GM23338 (cell line): ENCODE data around the gene RIOK2. TPM values are rescaled to one million over a fixed set of nuclear protein-coding genes. Genes with fewer than 3 reads are reported as not detected.

ENCODE experiments used
- ATAC-seq: fragments of 200-7000 bp; cut with Tn5 transposase; 3 replicates; pipeline ENCODE4 v1.9.1; 2020
- DNase-seq: peaks from one replicate; pipeline ENCODE4 v3.0.0-alpha.2; 2015; ENCODE audit warnings: low spot score
- H2AFZ ChIP-seq: fragments of 200-600 bp; sonication (generic); 2 replicates; pipeline ENCODE4 v1.8.0; 2016; ENCODE audit warnings: antibody characterized with exemption, mild to moderate bottlenecking, moderate library complexity
- H3F3A ChIP-seq: fragments of 200-600 bp; sonication (generic); replicated peaks from 2 replicates; pipeline ENCODE4 v1.8.0; 2017; ENCODE audit warnings: antibody characterized with exemption, mixed run types, low read depth
- H3K27ac ChIP-seq: fragments of 200-600 bp; sonication (generic); 2 replicates; pipeline ENCODE4 v1.6.1; 2016; ENCODE audit warnings: low read depth
- H3K27me3 ChIP-seq: fragments of 200-600 bp; sonication (generic); 2 replicates; pipeline ENCODE4 v1.8.0; 2016; ENCODE audit warnings: mild to moderate bottlenecking, mixed run types, moderate library complexity; ENCODE audit not compliant: insufficient read depth
- H3K36me3 ChIP-seq: fragments of 200-600 bp; sonication (generic); 2 replicates; pipeline ENCODE4 v1.8.0; 2016; ENCODE audit warnings: mild to moderate bottlenecking; ENCODE audit not compliant: insufficient read depth
- H3K4me1 ChIP-seq: fragments of 200-600 bp; sonication (generic); 2 replicates; pipeline ENCODE4 v1.8.0; 2016; ENCODE audit warnings: mild to moderate bottlenecking, moderate library complexity; ENCODE audit not compliant: insufficient read depth
- H3K4me2 ChIP-seq: fragments of 200-600 bp; sonication (generic); 2 replicates; pipeline ENCODE4 v1.7.1; 2017; ENCODE audit warnings: mixed run types
- H3K4me3 ChIP-seq: fragments of 200-600 bp; sonication (generic); 2 replicates; pipeline ENCODE4 v1.6.1; 2016; ENCODE audit warnings: mixed run types
- H3K79me2 ChIP-seq: fragments of 200-600 bp; sonication (generic); replicated peaks from 2 replicates; pipeline ENCODE4 v1.8.0; 2017; ENCODE audit warnings: mild to moderate bottlenecking; ENCODE audit not compliant: insufficient read depth
- H3K9me2 ChIP-seq: fragments of 200-600 bp; sonication (generic); 2 replicates; pipeline ENCODE4 v1.8.0; 2017; ENCODE audit not compliant: insufficient read depth
- H4K20me1 ChIP-seq: fragments of 200-600 bp; sonication (generic); replicated peaks from 2 replicates; pipeline ENCODE4 v1.8.0; 2017; ENCODE audit warnings: mild to moderate bottlenecking; ENCODE audit not compliant: insufficient read depth
- H3K27ac Mint-ChIP-seq: 2 replicates; pipeline ENCODE4 v1.8.0; 2020; ENCODE audit warnings: inconsistent platforms, mild to moderate bottlenecking, moderate library complexity, mixed read lengths
- H3K27me3 Mint-ChIP-seq: 3 replicates; pipeline ENCODE4 v1.8.0; 2022; ENCODE audit warnings: low read depth, mild to moderate bottlenecking, moderate library complexity, mixed read lengths, inconsistent platforms; ENCODE audit not compliant: insufficient read depth, poor library complexity
- H3K36me3 Mint-ChIP-seq: 3 replicates; pipeline ENCODE4 v1.8.0; 2021; ENCODE audit warnings: low read depth, mild to moderate bottlenecking, inconsistent platforms, moderate library complexity, mixed read lengths
- H3K4me1 Mint-ChIP-seq: 3 replicates; pipeline ENCODE4 v1.8.0; 2020; ENCODE audit warnings: mild to moderate bottlenecking, inconsistent platforms, mixed read lengths
- H3K4me3 Mint-ChIP-seq: 3 replicates; pipeline ENCODE4 v1.8.0; 2021; ENCODE audit warnings: moderate library complexity, mild to moderate bottlenecking, inconsistent platforms, mixed read lengths
- H3K9me3 Mint-ChIP-seq: 3 replicates; pipeline ENCODE4 v1.8.0; 2020; ENCODE audit warnings: moderate library complexity, mild to moderate bottlenecking, inconsistent platforms, mixed read lengths
- CREB1 ChIP-seq: fragments of 250-450 bp; sonication (Bioruptor Pico); IDR thresholded peaks from 2 replicates; pipeline ENCODE4 v1.5.0; 2020; ENCODE audit warnings: low read depth, mild to moderate bottlenecking, moderate library complexity
- EZH2 ChIP-seq: fragments of 200-600 bp; sonication (generic); IDR thresholded peaks from one replicate; pipeline ENCODE4 v1.8.0; 2017; ENCODE audit warnings: antibody characterized with exemption, mild to moderate bottlenecking, low read depth; ENCODE audit not compliant: unreplicated experiment
- EZH2phosphoT487 ChIP-seq: fragments of 200-600 bp; sonication (generic); IDR thresholded peaks from one replicate; pipeline ENCODE4 v1.8.1; 2018; ENCODE audit warnings: antibody characterized with exemption; ENCODE audit not compliant: unreplicated experiment
- JUNB ChIP-seq: IDR thresholded peaks from one replicate; pipeline ENCODE4 v1.6.1; 2016; ENCODE audit warnings: antibody characterized with exemption; ENCODE audit not compliant: unreplicated experiment
- NANOG ChIP-seq: IDR thresholded peaks from 2 replicates; pipeline ENCODE4 v1.6.1; 2016; ENCODE audit warnings: antibody characterized with exemption, borderline replicate concordance
- STAT1 ChIP-seq: IDR thresholded peaks from one replicate; pipeline ENCODE4 v1.6.1; 2016; ENCODE audit warnings: antibody characterized with exemption; ENCODE audit not compliant: unreplicated experiment
- ZNF114 ChIP-seq: fragments of 250-450 bp; sonication (Bioruptor Pico); IDR thresholded peaks from 2 replicates; pipeline ENCODE4 v1.5.0; 2020; ENCODE audit warnings: mild to moderate bottlenecking, moderate library complexity
- ZNF331 ChIP-seq: fragments of 250-450 bp; sonication (Bioruptor Pico); IDR thresholded peaks from 2 replicates; pipeline ENCODE4 v1.5.0; 2020; ENCODE audit warnings: low read depth, mild to moderate bottlenecking, moderate library complexity
- polyA plus RNA-seq: library from polyadenylated mRNA; unstranded; fragments of >200 nt; fragmentation: Nextera tagmentation; extraction: Ambion mirVana; gene quantifications from 2 replicates; pipeline ENCODE4 v1.2.1, GENCODE V29; 2016
- total RNA-seq: library from RNA; depleted of rRNA; stranded (reverse); fragments of >200 nt; shearing (Covaris generic); gene quantifications from 2 replicates; pipeline ENCODE4 v1.2.3, GENCODE V29; 2014
- TF ChIP-seq, protein P1 (sequence below), 2 experiments: fragments of 200-600 bp in 1 of 2; sonication (generic) in 1 of 2; conservative IDR thresholded peaks; 2 replicates each; pipeline versions ENCODE4 v1.5.1 to v1.6.1; 2016 to 2017; ENCODE audit warnings: antibody characterized with exemption in 2 of 2, low read depth in 2 of 2, mild to moderate bottlenecking in 2 of 2, moderate library complexity in 1 of 2
- TF ChIP-seq, protein P2 (sequence below): IDR thresholded peaks from 2 replicates; pipeline ENCODE4 v1.6.1; 2016; ENCODE audit warnings: antibody characterized with exemption
- TF ChIP-seq, protein P3 (sequence below): fragments of 250-450 bp; sonication (Bioruptor Pico); IDR thresholded peaks from 2 replicates; pipeline ENCODE4 v1.5.0; 2020; ENCODE audit warnings: mild to moderate bottlenecking, moderate library complexity
- TF ChIP-seq, protein P4 (sequence below): IDR thresholded peaks from one replicate; pipeline ENCODE4 v1.6.1; 2018; ENCODE audit warnings: antibody characterized with exemption; ENCODE audit not compliant: unreplicated experiment

RIOK2 gene
- total and polyA plus RNA-seq, 2 experiments from 2014 or later: 22.9 to 47.6 TPM

DNA sequence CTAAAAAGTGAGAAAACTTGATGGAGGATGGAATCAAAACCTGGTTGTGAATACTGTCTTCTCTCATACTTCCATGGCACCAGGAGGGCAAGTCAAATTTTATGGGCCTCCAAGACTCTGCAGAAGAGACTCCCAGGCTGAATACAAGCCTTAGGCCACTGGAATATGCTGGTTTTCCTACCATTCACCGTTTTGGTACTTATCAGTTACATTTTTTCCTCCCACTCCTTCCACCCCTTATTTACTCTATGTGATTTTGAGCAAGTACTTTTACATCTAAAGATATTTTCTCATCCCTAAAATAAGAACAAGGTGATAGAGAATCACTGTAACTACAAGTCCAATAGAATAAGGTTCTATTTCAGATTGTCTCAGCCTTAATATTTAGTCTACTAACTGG lies 32.6 kb downstream of the RIOK2 start:
- H3F3A ChIP-seq: no peaks in the 10 kb centered on the region
- 0 out of 2 replicates have a peak, but pooled peaks cover 3% of the 10 kb centered on the region for H3K4me1 ChIP-seq
- no peaks in the 10 kb centered on the region for H4K20me1 ChIP-seq
- Mint-ChIP-seq H3K9me3 (no peaks in the 10 kb centered on the region), H3K4me3 (no peak overlapping the region), H3K4me1 (peaks cover 5% of the 10 kb centered on the region; the same call in 2 of the 3 replicates), H3K27ac (no peak overlapping the region), H3K36me3 (no peaks in the 10 kb centered on the region), H3K27me3 (no peaks in the 10 kb centered on the region)
- H3K79me2 ChIP-seq: no peaks in the 10 kb centered on the region
- H2AFZ ChIP-seq: no peak overlapping the region
- TF ChIP-seq STAT1 (no peak), EZH2 (no peak), CREB1 (CRISPR knock-in tag) (no peak), NANOG (no peak), ZNF114 (CRISPR knock-in tag) (no peak), EZH2phosphoT487 (no peak), ZNF331 (CRISPR knock-in tag) (no peak), JUNB (no peak)
- TF ChIP-seq, protein P1, sequence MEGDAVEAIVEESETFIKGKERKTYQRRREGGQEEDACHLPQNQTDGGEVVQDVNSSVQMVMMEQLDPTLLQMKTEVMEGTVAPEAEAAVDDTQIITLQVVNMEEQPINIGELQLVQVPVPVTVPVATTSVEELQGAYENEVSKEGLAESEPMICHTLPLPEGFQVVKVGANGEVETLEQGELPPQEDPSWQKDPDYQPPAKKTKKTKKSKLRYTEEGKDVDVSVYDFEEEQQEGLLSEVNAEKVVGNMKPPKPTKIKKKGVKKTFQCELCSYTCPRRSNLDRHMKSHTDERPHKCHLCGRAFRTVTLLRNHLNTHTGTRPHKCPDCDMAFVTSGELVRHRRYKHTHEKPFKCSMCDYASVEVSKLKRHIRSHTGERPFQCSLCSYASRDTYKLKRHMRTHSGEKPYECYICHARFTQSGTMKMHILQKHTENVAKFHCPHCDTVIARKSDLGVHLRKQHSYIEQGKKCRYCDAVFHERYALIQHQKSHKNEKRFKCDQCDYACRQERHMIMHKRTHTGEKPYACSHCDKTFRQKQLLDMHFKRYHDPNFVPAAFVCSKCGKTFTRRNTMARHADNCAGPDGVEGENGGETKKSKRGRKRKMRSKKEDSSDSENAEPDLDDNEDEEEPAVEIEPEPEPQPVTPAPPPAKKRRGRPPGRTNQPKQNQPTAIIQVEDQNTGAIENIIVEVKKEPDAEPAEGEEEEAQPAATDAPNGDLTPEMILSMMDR (conservative IDR thresholded peaks at IDR 0.05; ENCODE audit: low read depth in 2 of 2): no peak
- TF ChIP-seq, protein P2, sequence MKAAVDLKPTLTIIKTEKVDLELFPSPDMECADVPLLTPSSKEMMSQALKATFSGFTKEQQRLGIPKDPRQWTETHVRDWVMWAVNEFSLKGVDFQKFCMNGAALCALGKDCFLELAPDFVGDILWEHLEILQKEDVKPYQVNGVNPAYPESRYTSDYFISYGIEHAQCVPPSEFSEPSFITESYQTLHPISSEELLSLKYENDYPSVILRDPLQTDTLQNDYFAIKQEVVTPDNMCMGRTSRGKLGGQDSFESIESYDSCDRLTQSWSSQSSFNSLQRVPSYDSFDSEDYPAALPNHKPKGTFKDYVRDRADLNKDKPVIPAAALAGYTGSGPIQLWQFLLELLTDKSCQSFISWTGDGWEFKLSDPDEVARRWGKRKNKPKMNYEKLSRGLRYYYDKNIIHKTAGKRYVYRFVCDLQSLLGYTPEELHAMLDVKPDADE: no peak
- TF ChIP-seq, protein P3, sequence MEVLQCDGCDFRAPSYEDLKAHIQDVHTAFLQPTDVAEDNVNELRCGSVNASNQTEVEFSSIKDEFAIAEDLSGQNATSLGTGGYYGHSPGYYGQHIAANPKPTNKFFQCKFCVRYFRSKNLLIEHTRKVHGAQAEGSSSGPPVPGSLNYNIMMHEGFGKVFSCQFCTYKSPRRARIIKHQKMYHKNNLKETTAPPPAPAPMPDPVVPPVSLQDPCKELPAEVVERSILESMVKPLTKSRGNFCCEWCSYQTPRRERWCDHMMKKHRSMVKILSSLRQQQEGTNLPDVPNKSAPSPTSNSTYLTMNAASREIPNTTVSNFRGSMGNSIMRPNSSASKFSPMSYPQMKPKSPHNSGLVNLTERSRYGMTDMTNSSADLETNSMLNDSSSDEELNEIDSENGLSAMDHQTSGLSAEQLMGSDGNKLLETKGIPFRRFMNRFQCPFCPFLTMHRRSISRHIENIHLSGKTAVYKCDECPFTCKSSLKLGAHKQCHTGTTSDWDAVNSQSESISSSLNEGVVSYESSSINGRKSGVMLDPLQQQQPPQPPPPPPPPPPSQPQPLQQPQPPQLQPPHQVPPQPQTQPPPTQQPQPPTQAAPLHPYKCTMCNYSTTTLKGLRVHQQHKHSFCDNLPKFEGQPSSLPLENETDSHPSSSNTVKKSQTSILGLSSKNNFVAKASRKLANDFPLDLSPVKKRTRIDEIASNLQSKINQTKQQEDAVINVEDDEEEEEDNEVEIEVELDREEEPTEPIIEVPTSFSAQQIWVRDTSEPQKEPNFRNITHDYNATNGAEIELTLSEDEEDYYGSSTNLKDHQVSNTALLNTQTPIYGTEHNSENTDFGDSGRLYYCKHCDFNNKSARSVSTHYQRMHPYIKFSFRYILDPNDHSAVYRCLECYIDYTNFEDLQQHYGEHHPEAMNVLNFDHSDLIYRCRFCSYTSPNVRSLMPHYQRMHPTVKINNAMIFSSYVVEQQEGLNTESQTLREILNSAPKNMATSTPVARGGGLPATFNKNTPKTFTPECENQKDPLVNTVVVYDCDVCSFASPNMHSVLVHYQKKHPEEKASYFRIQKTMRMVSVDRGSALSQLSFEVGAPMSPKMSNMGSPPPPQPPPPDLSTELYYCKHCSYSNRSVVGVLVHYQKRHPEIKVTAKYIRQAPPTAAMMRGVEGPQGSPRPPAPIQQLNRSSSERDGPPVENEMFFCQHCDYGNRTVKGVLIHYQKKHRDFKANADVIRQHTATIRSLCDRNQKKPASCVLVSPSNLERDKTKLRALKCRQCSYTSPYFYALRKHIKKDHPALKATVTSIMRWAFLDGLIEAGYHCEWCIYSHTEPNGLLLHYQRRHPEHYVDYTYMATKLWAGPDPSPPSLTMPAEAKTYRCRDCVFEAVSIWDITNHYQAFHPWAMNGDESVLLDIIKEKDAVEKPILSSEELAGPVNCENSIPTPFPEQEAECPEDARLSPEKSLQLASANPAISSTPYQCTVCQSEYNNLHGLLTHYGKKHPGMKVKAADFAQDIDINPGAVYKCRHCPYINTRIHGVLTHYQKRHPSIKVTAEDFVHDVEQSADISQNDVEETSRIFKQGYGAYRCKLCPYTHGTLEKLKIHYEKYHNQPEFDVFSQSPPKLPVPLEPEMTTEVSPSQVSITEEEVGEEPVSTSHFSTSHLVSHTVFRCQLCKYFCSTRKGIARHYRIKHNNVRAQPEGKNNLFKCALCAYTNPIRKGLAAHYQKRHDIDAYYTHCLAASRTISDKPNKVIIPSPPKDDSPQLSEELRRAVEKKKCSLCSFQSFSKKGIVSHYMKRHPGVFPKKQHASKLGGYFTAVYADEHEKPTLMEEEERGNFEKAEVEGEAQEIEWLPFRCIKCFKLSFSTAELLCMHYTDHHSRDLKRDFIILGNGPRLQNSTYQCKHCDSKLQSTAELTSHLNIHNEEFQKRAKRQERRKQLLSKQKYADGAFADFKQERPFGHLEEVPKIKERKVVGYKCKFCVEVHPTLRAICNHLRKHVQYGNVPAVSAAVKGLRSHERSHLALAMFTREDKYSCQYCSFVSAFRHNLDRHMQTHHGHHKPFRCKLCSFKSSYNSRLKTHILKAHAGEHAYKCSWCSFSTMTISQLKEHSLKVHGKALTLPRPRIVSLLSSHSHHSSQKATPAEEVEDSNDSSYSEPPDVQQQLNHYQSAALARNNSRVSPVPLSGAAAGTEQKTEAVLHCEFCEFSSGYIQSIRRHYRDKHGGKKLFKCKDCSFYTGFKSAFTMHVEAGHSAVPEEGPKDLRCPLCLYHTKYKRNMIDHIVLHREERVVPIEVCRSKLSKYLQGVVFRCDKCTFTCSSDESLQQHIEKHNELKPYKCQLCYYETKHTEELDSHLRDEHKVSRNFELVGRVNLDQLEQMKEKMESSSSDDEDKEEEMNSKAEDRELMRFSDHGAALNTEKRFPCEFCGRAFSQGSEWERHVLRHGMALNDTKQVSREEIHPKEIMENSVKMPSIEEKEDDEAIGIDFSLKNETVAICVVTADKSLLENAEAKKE (CRISPR knock-in tag): no peak
- TF ChIP-seq, protein P4, sequence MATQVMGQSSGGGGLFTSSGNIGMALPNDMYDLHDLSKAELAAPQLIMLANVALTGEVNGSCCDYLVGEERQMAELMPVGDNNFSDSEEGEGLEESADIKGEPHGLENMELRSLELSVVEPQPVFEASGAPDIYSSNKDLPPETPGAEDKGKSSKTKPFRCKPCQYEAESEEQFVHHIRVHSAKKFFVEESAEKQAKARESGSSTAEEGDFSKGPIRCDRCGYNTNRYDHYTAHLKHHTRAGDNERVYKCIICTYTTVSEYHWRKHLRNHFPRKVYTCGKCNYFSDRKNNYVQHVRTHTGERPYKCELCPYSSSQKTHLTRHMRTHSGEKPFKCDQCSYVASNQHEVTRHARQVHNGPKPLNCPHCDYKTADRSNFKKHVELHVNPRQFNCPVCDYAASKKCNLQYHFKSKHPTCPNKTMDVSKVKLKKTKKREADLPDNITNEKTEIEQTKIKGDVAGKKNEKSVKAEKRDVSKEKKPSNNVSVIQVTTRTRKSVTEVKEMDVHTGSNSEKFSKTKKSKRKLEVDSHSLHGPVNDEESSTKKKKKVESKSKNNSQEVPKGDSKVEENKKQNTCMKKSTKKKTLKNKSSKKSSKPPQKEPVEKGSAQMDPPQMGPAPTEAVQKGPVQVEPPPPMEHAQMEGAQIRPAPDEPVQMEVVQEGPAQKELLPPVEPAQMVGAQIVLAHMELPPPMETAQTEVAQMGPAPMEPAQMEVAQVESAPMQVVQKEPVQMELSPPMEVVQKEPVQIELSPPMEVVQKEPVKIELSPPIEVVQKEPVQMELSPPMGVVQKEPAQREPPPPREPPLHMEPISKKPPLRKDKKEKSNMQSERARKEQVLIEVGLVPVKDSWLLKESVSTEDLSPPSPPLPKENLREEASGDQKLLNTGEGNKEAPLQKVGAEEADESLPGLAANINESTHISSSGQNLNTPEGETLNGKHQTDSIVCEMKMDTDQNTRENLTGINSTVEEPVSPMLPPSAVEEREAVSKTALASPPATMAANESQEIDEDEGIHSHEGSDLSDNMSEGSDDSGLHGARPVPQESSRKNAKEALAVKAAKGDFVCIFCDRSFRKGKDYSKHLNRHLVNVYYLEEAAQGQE: no peak
- no peaks in the 10 kb centered on the region for H3K36me3 ChIP-seq
- no peak overlapping the region for H3K4me2 ChIP-seq
- H3K27me3 ChIP-seq: no peaks in the 10 kb centered on the region
- H3K27ac ChIP-seq: no peak overlapping the region
- DNase-seq (no peak), ATAC-seq (no peak)
- no peak overlapping the region for H3K4me3 ChIP-seq
- H3K9me2 ChIP-seq: no peaks in the 10 kb centered on the region
